ENCODE measurements around the gene DCUN1D3. TPM values are rescaled to one million over a fixed set of nuclear protein-coding genes. Genes with fewer than 3 reads are reported as not detected.

DCUN1D3 gene
- total and polyA plus RNA-seq, 9 donors: 2.6 to 18.2 (median 12.2) TPM

DNA sequence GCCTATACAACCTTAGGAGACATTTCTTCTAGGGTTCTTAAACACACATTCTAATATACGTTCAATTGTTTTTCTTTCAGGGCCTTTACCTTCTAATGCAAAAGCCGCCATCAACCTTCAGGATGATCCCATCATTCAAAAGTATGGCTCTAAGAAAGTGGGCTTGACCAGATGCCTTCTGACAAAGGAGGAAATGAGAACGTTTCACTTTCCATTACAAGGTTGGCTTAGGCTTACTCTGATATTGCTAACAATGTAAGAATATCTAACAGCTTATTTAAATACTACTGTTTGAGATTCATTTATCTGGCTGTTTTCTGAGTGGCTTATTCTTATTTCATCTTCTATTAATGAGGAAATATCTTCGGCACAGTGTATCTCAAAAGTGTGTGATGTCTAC lies 78.5 kb downstream of the DCUN1D3 start:
- WGBS, 3 donors: 87 to 92% (median 88%) methylated on average over 4 of the region's 4 CpGs
- no peaks in the 10 kb centered on the region for H3K4me1 ChIP-seq (ENCODE audit: insufficient read depth)
- intact Hi-C loops (cut with DNase I): no loop called here
- H3K4me3 ChIP-seq: no peak overlapping the region
- H3K27ac ChIP-seq: no peak overlapping the region
- no peaks in the 10 kb centered on the region for H3K27me3 ChIP-seq
- no peak for DNase-seq
- H3K36me3 ChIP-seq: no peaks in the 10 kb centered on the region
- TF ChIP-seq POLR2A (IDR thresholded peaks at IDR 0.05) (no peak), EP300 (IDR thresholded peaks at IDR 0.05) (no peak)
- TF ChIP-seq, protein P1, sequence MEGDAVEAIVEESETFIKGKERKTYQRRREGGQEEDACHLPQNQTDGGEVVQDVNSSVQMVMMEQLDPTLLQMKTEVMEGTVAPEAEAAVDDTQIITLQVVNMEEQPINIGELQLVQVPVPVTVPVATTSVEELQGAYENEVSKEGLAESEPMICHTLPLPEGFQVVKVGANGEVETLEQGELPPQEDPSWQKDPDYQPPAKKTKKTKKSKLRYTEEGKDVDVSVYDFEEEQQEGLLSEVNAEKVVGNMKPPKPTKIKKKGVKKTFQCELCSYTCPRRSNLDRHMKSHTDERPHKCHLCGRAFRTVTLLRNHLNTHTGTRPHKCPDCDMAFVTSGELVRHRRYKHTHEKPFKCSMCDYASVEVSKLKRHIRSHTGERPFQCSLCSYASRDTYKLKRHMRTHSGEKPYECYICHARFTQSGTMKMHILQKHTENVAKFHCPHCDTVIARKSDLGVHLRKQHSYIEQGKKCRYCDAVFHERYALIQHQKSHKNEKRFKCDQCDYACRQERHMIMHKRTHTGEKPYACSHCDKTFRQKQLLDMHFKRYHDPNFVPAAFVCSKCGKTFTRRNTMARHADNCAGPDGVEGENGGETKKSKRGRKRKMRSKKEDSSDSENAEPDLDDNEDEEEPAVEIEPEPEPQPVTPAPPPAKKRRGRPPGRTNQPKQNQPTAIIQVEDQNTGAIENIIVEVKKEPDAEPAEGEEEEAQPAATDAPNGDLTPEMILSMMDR (IDR thresholded peaks at IDR 0.05): no peak
- H3K9me3 ChIP-seq: no peaks in the 10 kb centered on the region

DNA sequence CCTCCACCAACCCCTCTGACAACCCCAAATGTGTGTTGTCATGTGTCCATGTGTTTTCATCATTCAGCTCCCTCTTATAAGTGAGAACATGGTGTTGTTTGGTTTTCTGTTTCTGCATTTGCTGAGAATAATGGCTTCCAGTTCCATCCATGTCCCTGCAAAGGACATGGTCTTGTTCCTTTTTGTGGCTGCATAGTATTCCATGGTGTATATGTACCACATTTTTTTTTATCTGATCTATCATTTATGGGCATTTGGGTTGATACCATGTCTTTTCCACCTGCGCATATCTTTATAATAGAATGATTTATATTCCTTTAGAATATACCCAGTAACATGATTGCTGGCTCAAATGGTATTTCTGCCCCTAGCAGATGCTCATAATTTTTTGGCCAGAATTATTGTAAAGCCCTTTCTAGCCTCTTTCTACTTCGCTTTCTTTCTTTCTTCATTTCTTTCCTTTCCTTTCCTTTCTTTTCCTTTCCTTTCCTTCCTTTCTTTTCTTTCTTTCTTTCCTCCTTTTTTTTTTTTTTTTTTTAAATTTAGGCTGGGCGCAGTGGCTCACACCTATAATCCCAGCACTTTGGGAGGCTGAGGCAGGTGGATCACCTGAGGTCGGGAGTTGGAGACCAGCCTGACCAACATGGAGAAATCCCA lies 81.1 kb downstream of the DCUN1D3 start:
- Histone ChIP-seq H3K36me3 (no peaks in the 10 kb centered on the region), H3K4me3 (no peak overlapping the region), H3K27me3 (no peaks in the 10 kb centered on the region), H3K9me3 (no peaks in the 10 kb centered on the region), H3K4me1 (ENCODE audit: insufficient read depth) (no peaks in the 10 kb centered on the region), H3K27ac (no peak overlapping the region)
- WGBS, 3 donors: 95 to 99% (median 99%) methylated on average over 4 of the region's 4 CpGs
- no peak for TF ChIP-seq EP300 (IDR thresholded peaks at IDR 0.05)
- TF ChIP-seq, protein P1 (IDR thresholded peaks at IDR 0.05): no peak
- no peak for TF ChIP-seq POLR2A (IDR thresholded peaks at IDR 0.05)
- intact Hi-C loops (cut with DNase I): no loop called here
- DNase-seq: no peak

DNA sequence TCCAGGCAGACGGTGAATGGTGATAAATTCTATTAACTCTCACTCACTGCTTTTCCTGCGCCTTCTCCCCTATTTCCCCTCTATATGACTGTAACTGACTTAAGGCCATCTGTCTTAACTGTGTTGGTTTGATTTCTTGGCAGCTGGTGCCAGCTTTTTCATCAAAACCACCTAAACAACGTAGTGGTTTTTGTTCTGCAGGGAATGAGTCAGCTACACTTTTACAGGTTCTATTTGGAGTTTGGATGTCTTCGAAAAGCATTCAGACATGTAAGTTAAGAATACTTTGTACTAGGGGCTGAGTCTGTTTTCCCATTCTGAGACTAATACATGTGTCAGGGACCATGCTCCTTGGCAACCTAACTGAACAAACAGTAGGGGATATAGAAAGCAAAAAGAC lies 85.4 kb downstream of the DCUN1D3 start:
- intact Hi-C loops (cut with DNase I): no loop called here
- Histone ChIP-seq H3K27me3 (no peaks in the 10 kb centered on the region), H3K4me1 (ENCODE audit: insufficient read depth) (no peaks in the 10 kb centered on the region), H3K27ac (no peak overlapping the region), H3K36me3 (no peaks in the 10 kb centered on the region), H3K9me3 (no peaks in the 10 kb centered on the region), H3K4me3 (no peak overlapping the region)
- 83 to 96% (median 92%) methylated on average over 4 of the region's 4 CpGs for WGBS, 3 donors
- TF ChIP-seq EP300 (IDR thresholded peaks at IDR 0.05) (no peak), POLR2A (IDR thresholded peaks at IDR 0.05) (no peak)
- TF ChIP-seq, protein P1 (IDR thresholded peaks at IDR 0.05): no peak
- no peak for DNase-seq

DNA sequence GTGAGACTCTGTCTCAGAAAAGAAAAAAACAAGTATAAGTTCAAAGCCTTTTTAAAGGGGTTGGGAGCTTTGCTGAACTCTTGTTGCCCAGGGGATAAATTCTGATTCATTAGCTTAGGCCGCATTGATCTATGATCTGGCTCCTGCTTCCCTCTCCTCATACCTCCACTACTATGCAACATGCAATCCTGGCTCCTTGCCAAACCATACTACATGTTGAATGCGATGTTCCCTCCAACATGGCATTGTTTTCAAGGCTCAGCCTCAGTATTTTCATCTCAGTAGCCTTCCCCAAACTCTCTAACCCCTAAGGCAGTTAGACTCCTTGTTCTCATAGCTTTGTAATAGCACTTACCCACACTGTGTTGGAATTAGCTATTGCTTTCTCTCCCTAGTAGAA lies 87.6 kb downstream of the DCUN1D3 start:
- TF ChIP-seq EP300 (IDR thresholded peaks at IDR 0.05) (no peak), POLR2A (IDR thresholded peaks at IDR 0.05) (no peak)
- TF ChIP-seq, protein P1 (IDR thresholded peaks at IDR 0.05): no peak
- Histone ChIP-seq H3K4me1 (ENCODE audit: insufficient read depth) (no peaks in the 10 kb centered on the region), H3K4me3 (no peak overlapping the region), H3K27ac (no peak overlapping the region), H3K9me3 (no peaks in the 10 kb centered on the region), H3K27me3 (no peaks in the 10 kb centered on the region), H3K36me3 (no peaks in the 10 kb centered on the region)
- no peak for DNase-seq
- 86 to 91% (median 88%) methylated on average over 2 of the region's 2 CpGs for WGBS, 3 donors
- intact Hi-C loops (cut with DNase I): no loop called here
